ENCODE measurements around the gene MIA. TPM values are rescaled to one million over a fixed set of nuclear protein-coding genes. Genes with fewer than 3 reads are reported as not detected.

MIA gene
- total and polyA plus RNA-seq, 2 of the 4 experiments (the other 2 are of a cell fraction): 0.44 TPM; not detected in 1

DNA sequence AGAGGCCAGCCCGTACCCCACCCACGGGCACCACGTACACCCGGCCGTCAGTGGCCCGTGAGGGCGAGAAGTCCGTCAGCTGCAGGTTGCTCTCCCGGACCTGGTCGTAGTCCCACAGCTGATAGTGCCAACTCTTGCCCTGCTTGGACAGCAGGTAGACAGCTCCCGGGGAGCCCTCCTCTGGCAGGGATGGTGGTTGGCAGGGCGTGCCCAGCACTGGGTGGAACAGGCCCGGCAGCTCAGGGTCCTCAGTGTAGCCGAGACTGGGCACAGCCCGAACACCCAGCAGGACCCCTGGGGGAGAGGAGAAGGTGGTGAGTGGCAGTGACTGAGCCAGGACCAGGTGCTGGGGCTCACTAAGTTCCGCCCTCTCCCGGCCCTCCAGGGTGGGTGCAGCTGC, 32.8 kb upstream of the MIA start:
- Histone ChIP-seq H3K9ac (ENCODE audit: low read depth, low read length) (no peak overlapping the region), H2BK15ac (ENCODE audit: low read depth, low read length) (no peak overlapping the region), H3K4me3 (ENCODE audit: insufficient read depth, low read depth, low read length) (no peak overlapping the region), H3K14ac (replicated peaks; ENCODE audit: low read depth, low read length) (no peak overlapping the region), H3K27ac (ENCODE audit: insufficient read depth, low read length) (no peak overlapping the region), H2AK9ac (replicated peaks; ENCODE audit: low read depth, low read length, poor library complexity) (peak overlapping the region; percentile 55), H3K4me2 (ENCODE audit: low read depth, low read length) (no peak overlapping the region), H3K23ac (ENCODE audit: low read depth, low read length) (no peak overlapping the region), H3K9me3 (ENCODE audit: control insufficient read depth, insufficient read depth, low read length) (no peaks in the 10 kb centered on the region), H3K9me1 (ENCODE audit: insufficient read depth, low read length) (peaks cover 7% of the 10 kb centered on the region; the same call in 1 of the 2 replicates), H2AK5ac (ENCODE audit: low read depth, low read length) (no peak overlapping the region), H2BK120ac (ENCODE audit: low read depth, low read length) (no peak overlapping the region), H2BK20ac (ENCODE audit: low read depth, low read length) (no peak overlapping the region), H3K4me1 (ENCODE audit: control insufficient read depth, insufficient read depth, low read length) (peaks cover 10% of the 10 kb centered on the region), H3K56ac (ENCODE audit: extremely low read depth, insufficient read depth, low read length) (no peak overlapping the region), H4K91ac (ENCODE audit: insufficient read depth, low read depth, low read length) (no peak overlapping the region), H2BK5ac (ENCODE audit: low read depth, low read length, poor library complexity, severe bottlenecking) (no peak overlapping the region), H3K36me3 (ENCODE audit: control insufficient read depth, insufficient read depth, low read length) (peaks cover 13% of the 10 kb centered on the region), H3K27me3 (ENCODE audit: control insufficient read depth, insufficient read depth, low read length) (no peaks in the 10 kb centered on the region), H4K20me1 (ENCODE audit: insufficient read depth, low read length) (no peaks in the 10 kb centered on the region), H2AFZ (replicated peaks; ENCODE audit: low read length, poor library complexity) (no peak overlapping the region), H4K8ac (ENCODE audit: low read depth in 2 of 2, low read length in 2 of 2) (no peak overlapping the region), H3K79me1 (ENCODE audit: low read depth in 1 of 2, low read length in 2 of 2) (peaks cover 0 to 4% of the 10 kb centered on the region in 2 experiments; a peak in 1 of 4 replicates), H3K4ac (ENCODE audit: low read depth, low read length) (no peak overlapping the region), H3K18ac (ENCODE audit: low read depth, low read length) (no peak overlapping the region), H4K5ac (ENCODE audit: low read depth, low read length) (no peak overlapping the region)
- no TSS peak for BruUV-seq (replicated peaks)
- in situ Hi-C loops (cut with MboI; ENCODE audit: low sequenced_read_pairs) (no loop called here), dilution Hi-C loops (cut with HindIII; ENCODE audit: low sequenced_read_pairs, unreplicated experiment) (no loop called here), intact Hi-C loops (cut with micrococcal nuclease) (no loop called here)
- 91% methylated on average over 13 of the region's 17 CpGs; no CpG with 5 or more reads in 1 of the 2 experiments for WGBS, 2 experiments (ENCODE audit: extremely low coverage in 2 of 2, insufficient read length in 1 of 2)
- TF ChIP-seq NFE2L2 (IDR thresholded peaks at IDR 0.05; ENCODE audit: low read depth, low read length) (no peak), CHD1 (IDR thresholded peaks at IDR 0.05; ENCODE audit: low read depth, low read length) (no peak), RFX5 (IDR thresholded peaks at IDR 0.05; ENCODE audit: low read depth, low read length) (no peak), RAD21 (IDR thresholded peaks at IDR 0.05; ENCODE audit: low read length) (no peak), POLR2A (IDR thresholded peaks at IDR 0.05; ENCODE audit: low read depth, low read length) (no peak), BHLHE40 (IDR thresholded peaks at IDR 0.05; ENCODE audit: low read depth, low read length) (no peak), MAFK (IDR thresholded peaks at IDR 0.05; ENCODE audit: low read depth, low read length) (no peak), CTCF (conservative IDR thresholded peaks at IDR 0.05; ENCODE audit: low read depth, low read length) (no peak), SMC3 (IDR thresholded peaks at IDR 0.05; ENCODE audit: low read depth, low read length) (no peak), CEBPB (IDR thresholded peaks at IDR 0.05; ENCODE audit: low read depth, low read length) (no peak), MAZ (IDR thresholded peaks at IDR 0.05; ENCODE audit: borderline replicate concordance, low read depth, low read length) (no peak)
- TF ChIP-seq, protein P1, sequence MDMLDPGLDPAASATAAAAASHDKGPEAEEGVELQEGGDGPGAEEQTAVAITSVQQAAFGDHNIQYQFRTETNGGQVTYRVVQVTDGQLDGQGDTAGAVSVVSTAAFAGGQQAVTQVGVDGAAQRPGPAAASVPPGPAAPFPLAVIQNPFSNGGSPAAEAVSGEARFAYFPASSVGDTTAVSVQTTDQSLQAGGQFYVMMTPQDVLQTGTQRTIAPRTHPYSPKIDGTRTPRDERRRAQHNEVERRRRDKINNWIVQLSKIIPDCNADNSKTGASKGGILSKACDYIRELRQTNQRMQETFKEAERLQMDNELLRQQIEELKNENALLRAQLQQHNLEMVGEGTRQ (IDR thresholded peaks at IDR 0.05; ENCODE audit: low read depth, low read length): no peak
- TF ChIP-seq, protein P2, sequence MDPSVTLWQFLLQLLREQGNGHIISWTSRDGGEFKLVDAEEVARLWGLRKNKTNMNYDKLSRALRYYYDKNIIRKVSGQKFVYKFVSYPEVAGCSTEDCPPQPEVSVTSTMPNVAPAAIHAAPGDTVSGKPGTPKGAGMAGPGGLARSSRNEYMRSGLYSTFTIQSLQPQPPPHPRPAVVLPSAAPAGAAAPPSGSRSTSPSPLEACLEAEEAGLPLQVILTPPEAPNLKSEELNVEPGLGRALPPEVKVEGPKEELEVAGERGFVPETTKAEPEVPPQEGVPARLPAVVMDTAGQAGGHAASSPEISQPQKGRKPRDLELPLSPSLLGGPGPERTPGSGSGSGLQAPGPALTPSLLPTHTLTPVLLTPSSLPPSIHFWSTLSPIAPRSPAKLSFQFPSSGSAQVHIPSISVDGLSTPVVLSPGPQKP (IDR thresholded peaks at IDR 0.05; ENCODE audit: borderline replicate concordance, low read depth, low read length): no peak
- no peak for ATAC-seq (ENCODE audit: low read depth)
- ChIA-PET CTCF (no interaction called here), POLR2A (ENCODE audit: unreplicated experiment) (no interaction called here)
- DNase-seq: no peak
